VCaP (cell line): ENCODE measurements around the gene CYP27A1.
A peak's percentile ranks its signal among the peaks of the same experiment; 100 is the strongest.

Experiments
- H3K27ac ChIP-seq: fragments of 450-650 bp; 2 replicates; pipeline ENCODE4 v1.5.1; 2017
- TF ChIP-seq, protein P1 (sequence below): fragments of 450-650 bp; conservative IDR thresholded peaks from 2 replicates; pipeline ENCODE4 v1.5.1; 2017; ENCODE audit warnings: mild to moderate bottlenecking, moderate library complexity

The CYP27A1 gene

DNA sequence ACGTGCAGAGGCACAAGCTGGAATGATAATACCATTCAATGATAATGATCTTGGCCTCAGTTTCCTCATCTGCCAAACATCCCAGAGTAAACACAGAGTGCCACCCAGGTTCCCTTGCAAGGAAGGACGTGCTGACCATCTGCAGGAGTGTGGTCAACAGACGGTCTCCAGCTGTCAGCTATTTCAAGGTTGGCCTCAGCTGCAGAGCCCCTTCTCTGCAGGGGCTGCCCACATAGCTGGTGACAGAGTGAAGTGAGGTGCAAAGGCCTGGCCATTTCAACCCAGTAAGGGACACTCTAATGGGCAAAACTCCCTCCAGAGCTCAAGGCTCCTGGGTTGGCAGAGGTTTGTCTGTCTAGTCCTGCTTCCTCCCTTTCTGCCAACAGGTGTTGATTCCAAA, 69.3 kb downstream of the CYP27A1 start:
- TF ChIP-seq, protein P1, sequence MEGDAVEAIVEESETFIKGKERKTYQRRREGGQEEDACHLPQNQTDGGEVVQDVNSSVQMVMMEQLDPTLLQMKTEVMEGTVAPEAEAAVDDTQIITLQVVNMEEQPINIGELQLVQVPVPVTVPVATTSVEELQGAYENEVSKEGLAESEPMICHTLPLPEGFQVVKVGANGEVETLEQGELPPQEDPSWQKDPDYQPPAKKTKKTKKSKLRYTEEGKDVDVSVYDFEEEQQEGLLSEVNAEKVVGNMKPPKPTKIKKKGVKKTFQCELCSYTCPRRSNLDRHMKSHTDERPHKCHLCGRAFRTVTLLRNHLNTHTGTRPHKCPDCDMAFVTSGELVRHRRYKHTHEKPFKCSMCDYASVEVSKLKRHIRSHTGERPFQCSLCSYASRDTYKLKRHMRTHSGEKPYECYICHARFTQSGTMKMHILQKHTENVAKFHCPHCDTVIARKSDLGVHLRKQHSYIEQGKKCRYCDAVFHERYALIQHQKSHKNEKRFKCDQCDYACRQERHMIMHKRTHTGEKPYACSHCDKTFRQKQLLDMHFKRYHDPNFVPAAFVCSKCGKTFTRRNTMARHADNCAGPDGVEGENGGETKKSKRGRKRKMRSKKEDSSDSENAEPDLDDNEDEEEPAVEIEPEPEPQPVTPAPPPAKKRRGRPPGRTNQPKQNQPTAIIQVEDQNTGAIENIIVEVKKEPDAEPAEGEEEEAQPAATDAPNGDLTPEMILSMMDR: no peak
- H3K27ac ChIP-seq: no peak overlapping the region

DNA sequence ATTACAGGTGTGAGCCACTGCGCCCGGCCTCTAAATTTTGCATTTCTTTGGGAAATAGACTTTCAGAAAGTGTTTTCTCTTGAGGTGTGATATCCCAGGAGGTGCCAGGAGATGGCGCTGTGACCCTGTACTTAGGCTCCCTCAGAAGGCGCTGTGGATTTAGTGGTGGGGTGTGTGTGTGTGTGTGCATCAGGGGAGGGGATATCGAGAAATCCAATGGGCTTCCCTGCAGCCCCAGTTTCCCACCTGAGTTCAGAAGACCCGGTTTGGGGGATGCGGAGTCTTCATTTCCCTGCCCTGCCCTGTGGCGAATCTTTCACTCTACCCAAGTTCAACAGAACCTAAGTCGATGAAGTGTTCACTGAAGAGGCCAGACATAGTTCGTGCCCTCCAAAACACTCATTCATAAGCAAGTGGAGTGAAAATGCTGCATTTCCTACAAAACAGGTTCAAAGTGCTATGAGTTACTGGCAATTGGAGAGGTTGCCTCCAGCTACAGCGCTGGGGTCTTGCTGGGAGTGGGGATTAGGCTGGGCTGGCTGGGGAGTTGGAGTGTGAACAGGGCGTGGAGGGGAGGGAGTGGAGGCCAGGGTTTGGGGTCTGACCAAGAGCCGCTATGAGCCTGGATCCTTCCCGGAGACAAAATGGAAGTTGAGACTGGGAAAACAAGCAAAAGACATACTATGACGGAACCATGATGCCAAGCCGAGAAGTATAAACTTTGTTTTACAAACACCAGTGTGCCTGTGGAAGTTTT, 71.1 kb downstream of the CYP27A1 start:
- no peak overlapping the region for H3K27ac ChIP-seq
- TF ChIP-seq, protein P1: peak; percentile 80

DNA sequence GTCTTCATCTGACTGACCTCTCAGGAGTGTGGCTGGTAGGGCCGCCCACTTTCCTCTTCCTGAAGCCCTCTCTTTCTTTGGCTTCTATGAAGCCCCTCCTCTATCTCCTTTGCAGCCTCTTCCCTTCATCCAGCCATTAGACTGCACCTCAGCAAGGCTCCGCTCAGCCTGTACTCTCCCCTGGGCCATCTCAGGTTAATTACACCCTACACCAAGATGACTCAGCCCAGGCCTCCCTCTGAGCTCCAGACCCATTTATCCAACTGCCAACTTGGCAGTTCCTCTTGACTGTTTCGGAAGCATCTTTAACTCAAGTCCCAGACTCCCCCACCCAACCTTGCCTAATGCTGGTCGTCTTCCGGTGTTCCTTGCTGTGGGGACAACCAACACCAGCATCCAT, 71.8 kb downstream of the CYP27A1 start:
- TF ChIP-seq, protein P1: no peak
- no peak overlapping the region for H3K27ac ChIP-seq

DNA sequence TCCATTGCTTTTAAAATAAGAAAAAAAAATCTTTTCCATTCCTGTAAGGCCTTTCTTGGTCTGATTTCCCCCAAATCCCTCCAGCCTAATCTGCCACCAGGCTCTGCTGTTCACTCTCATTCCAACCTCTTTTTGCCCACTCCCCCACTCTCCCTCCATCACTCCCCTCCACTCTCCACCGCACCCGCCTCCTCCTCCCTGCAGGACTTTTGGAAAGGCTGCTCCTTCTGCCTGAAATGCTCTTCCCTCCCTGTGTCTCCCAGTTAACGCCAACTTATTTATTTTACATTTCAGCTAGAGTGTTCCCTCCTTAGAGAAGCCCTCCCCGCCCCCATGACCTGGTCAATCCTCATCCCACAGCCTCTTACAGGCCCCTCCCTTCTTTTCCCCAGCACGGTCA, 72.9 kb downstream of the CYP27A1 start:
- TF ChIP-seq, protein P1: no peak
- no peak overlapping the region for H3K27ac ChIP-seq

DNA sequence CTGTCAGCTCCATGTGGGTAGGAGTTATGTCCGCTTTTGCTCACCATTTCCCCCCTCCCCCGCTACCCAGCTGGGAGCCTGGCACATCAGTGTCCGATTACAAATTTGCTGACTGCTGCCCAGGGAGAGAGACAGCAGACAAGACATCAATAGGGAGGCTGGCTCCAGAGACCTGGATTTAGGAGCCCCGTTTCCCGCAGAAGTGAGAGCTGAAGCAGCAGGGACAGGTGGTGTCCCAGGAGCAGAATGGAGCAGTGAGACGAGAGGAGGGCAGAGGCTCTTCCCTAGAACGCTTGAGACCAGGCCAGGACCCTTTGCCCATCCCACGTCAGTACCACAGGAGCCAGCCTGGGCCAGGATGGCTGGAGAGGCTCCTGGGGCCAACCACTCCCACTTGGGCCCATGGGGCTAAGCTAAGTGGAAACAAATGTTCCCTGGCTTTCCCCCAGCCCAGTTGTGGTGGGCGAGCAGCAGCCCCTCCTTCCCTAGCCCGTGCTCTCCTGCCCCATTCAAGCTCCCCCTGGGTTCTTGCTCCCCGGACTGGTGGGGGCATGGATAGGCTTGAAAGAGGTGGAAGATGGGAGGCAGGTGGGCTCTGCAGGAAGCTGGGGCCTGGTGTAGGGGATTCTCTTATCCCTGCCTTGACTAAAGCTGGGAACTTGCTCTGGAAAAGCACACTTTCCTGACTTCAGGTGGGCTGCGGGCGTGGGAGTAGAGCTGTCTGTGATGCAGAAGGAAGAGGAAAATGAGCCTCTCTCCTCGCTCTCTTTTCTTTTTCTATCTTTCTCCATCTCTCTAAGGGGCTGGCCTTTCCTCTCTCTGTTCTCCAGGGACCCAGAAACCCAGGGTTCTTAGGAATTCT, 73.6 kb downstream of the CYP27A1 start:
- no peak overlapping the region for H3K27ac ChIP-seq
- TF ChIP-seq, protein P1: no peak

DNA sequence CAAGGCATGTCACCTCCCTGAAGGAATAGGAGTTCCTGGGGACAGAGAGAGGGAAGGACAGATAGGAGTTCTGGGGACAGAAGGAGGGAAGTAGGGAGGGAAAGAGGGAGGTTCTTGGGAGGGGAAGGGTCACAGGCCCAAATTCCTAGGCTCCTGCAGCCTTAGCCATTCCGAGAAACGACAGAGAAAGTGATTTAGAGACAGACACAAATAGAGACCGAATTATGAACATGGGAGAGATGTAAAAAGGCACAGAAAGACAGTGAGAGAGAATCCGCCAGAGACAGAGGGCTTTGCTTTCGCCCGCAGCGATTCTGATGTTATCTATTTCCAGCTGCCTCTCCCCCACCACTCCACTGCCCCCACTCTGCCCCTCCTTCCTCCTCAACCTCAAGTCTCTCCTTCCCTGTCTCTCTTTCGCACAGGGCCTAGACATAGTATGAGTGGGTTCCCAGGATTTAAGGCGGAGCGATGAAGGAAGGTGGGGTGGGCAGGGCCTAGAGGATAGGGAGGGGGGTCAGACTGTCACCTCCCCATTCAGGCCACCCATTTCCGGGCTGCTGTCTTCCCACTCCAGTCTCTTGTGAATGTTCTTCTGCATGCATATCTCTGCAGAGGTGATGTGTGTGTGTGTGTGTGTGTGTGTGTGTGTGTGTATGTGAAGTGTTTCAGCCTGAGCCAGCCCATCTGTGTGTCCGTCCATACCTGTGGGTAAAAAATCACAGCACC, 74.4 kb downstream of the CYP27A1 start:
- TF ChIP-seq, protein P1: no peak
- H3K27ac ChIP-seq: no peak overlapping the region

DNA sequence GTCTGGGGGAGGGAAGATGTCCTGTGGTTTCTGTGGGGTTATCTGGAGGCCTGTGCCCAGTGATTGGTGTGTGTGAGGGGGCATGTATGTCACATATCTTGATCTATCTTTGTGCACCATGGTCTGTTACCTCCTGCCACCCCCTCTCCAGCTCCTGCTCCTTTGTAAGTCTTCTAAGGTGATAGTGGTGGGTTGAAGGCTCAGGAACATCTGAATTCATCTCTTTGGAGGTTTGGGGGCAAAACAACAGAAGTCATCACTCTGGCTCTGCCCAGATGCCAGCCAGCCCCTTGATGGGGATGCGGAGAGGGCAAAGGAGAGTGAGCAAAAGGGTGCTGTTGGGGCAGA, 74.9 kb downstream of the CYP27A1 start:
- TF ChIP-seq, protein P1: no peak
- H3K27ac ChIP-seq: no peak overlapping the region
